ENCODE measurements around the gene HELZ2.

The HELZ2 gene

DNA sequence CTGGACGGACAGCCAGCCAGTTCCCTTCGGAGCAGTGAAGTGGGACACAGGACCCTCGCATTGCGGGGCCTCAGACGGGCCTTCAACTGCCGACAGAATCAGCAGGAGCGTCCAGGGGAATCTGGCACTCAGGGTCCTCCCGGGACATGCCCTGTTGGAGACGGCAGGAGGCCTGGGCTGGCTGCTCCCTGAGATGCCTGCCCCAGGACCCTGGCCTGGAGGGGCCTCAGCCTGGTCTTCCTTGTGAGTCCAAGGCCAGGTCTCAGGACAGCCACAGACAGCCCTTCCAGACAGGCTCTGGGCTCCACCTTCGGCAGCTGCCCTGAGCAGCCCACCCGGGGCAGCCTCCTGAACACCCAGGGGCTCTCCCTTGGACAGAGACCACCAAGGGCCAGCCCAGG is 14.6 kb upstream of the HELZ2 start:
- no peak overlapping the region for H3K9ac ChIP-seq (ENCODE audit: low read depth in 1 of 2, low read length in 2 of 2)
- no peaks in the 10 kb centered on the region for H3K27me3 ChIP-seq (ENCODE audit: control insufficient read depth in 1 of 2, insufficient read depth in 2 of 2, low read length in 2 of 2)
- no peak overlapping the region for H3K27ac ChIP-seq (ENCODE audit: low read depth, low read length)
- no peaks in the 10 kb centered on the region for H3K4me1 ChIP-seq (ENCODE audit: control insufficient read depth in 1 of 2, insufficient read depth in 2 of 2, low read length in 2 of 2)
- no peak overlapping the region for H3K4me3 ChIP-seq (ENCODE audit: low read depth in 1 of 2, low read length in 2 of 2)
- H3K9me3 ChIP-seq (ENCODE audit: control insufficient read depth in 1 of 2, low read length in 2 of 2) = no peaks in the 10 kb centered on the region
- H3K36me3 ChIP-seq (ENCODE audit: control insufficient read depth in 1 of 2, insufficient read depth in 2 of 2, low read length in 2 of 2) = peaks cover 10 to 45% of the 10 kb centered on the region in 2 donors

DNA sequence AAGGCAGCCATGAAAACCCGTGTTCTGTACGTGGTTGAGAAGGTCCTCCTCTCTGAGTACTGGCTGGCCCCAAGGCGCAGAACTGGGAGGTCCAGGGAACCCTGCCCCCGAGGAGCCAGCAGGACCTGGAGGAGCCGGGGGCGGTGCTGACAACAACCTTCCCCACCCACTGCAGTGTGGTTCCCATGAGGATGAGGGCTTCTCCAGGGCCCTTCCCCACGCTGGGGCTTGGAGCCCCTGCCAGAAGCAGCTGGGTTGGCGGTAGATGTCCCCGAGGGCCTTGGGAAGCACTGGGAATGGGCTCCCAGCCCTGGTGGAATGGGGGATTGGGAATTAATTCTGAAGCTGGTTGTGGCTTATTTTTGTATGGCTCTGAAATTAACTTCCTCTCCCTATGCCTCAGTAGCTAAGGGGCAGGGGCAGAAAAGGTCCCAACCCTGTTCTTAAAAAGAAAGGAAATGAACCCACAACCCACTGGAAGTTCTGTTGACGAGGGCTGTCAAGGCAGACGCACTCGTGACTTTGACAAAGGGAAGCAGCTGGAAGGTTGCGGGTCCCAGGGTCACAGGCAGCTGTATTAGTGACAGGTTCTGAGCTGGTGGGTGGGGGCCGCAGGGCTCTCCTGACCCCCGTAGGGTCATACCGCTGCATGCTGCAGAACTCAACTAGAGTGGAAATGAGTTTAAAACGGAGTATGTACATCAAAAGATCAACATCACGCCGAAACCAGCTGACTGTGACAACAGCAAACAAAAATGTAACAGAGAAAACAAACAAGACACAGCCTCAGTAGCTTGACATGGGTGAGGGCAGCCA is 13.9 kb upstream of the HELZ2 start:
- peaks cover 0 to 3% of the 10 kb centered on the region in 2 donors for H3K27me3 ChIP-seq (ENCODE audit: control insufficient read depth in 1 of 2, insufficient read depth in 2 of 2, low read length in 2 of 2)
- no peak overlapping the region for H3K9ac ChIP-seq (ENCODE audit: low read depth in 1 of 2, low read length in 2 of 2)
- H3K9me3 ChIP-seq (ENCODE audit: control insufficient read depth in 1 of 2, low read length in 2 of 2) = no peaks in the 10 kb centered on the region
- H3K27ac ChIP-seq (ENCODE audit: low read depth, low read length) = no peak overlapping the region
- H3K36me3 ChIP-seq (ENCODE audit: control insufficient read depth in 1 of 2, insufficient read depth in 2 of 2, low read length in 2 of 2) = peaks cover 10 to 45% of the 10 kb centered on the region in 2 donors
- H3K4me3 ChIP-seq (ENCODE audit: low read depth in 1 of 2, low read length in 2 of 2) = no peak overlapping the region
- H3K4me1 ChIP-seq (ENCODE audit: control insufficient read depth in 1 of 2, insufficient read depth in 2 of 2, low read length in 2 of 2) = no peaks in the 10 kb centered on the region

DNA sequence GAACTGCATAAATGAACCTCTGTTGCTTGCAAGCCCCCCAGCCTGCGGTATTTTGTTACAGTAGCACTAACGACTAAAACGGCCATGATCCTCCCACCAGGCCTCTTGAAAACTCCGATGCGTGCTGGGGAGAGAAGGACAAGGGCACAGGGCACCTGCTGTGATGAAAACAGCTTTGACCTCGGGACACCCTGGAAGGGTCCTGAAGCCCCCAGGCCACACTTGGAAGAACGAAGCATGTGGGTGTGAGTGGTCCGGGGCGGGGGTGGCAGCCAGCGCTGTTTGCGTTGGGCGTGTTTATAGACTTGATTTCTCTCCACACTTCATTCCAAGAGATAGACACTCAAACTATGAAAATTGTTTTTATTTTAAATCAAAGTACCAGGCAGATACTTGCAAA is 13.2 kb upstream of the HELZ2 start:
- no peak overlapping the region for H3K9ac ChIP-seq (ENCODE audit: low read depth in 1 of 2, low read length in 2 of 2)
- peaks cover 6 to 37% of the 10 kb centered on the region in 2 donors for H3K36me3 ChIP-seq (ENCODE audit: control insufficient read depth in 1 of 2, insufficient read depth in 2 of 2, low read length in 2 of 2)
- H3K9me3 ChIP-seq (ENCODE audit: control insufficient read depth in 1 of 2, low read length in 2 of 2) = no peaks in the 10 kb centered on the region
- H3K4me1 ChIP-seq (ENCODE audit: control insufficient read depth in 1 of 2, insufficient read depth in 2 of 2, low read length in 2 of 2) = no peaks in the 10 kb centered on the region
- H3K27me3 ChIP-seq (ENCODE audit: control insufficient read depth in 1 of 2, insufficient read depth in 2 of 2, low read length in 2 of 2) = peaks cover 0 to 7% of the 10 kb centered on the region in 2 donors
- H3K4me3 ChIP-seq (ENCODE audit: low read depth in 1 of 2, low read length in 2 of 2) = no peak overlapping the region
- H3K27ac ChIP-seq (ENCODE audit: low read depth, low read length) = no peak overlapping the region

DNA sequence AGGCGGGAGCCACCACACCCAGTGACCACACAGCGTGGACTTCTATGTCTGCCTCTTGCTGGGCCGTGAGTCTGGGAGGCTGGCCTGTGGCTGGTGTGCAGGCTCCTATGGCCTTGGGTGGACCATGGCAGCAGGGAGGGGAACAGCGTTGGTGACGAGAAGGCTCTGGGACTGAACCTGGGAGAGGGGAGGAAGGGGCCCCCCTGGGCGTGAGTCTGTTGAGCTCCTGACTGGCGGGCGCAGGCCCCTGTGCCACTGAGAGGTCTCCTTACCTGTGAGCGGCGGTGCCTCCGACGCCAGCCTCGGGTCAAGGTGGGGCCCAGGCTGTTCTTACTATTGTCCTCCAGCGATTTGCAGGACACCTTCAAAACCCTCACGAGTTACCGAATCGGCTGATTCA is 12.8 kb upstream of the HELZ2 start:
- no peak overlapping the region for H3K27ac ChIP-seq (ENCODE audit: low read depth, low read length)
- peaks cover 0 to 7% of the 10 kb centered on the region in 2 donors for H3K27me3 ChIP-seq (ENCODE audit: control insufficient read depth in 1 of 2, insufficient read depth in 2 of 2, low read length in 2 of 2)
- peaks cover 5 to 33% of the 10 kb centered on the region in 2 donors for H3K36me3 ChIP-seq (ENCODE audit: control insufficient read depth in 1 of 2, insufficient read depth in 2 of 2, low read length in 2 of 2)
- no peak overlapping the region for H3K9ac ChIP-seq (ENCODE audit: low read depth in 1 of 2, low read length in 2 of 2)
- H3K4me3 ChIP-seq (ENCODE audit: low read depth in 1 of 2, low read length in 2 of 2) = no peak overlapping the region
- H3K4me1 ChIP-seq (ENCODE audit: control insufficient read depth in 1 of 2, insufficient read depth in 2 of 2, low read length in 2 of 2) = no peaks in the 10 kb centered on the region
- H3K9me3 ChIP-seq (ENCODE audit: control insufficient read depth in 1 of 2, low read length in 2 of 2) = no peaks in the 10 kb centered on the region

- Histone ChIP-seq H3K27me3 (ENCODE audit: control insufficient read depth in 1 of 2, insufficient read depth in 2 of 2, low read length in 2 of 2) (peaks cover 0 to 11% of the 10 kb centered on the region in 2 donors), H3K4me3 (ENCODE audit: low read depth in 1 of 2, low read length in 2 of 2) (no peak overlapping the region), H3K9ac (ENCODE audit: low read depth in 1 of 2, low read length in 2 of 2) (no peak overlapping the region), H3K4me1 (ENCODE audit: control insufficient read depth in 1 of 2, insufficient read depth in 2 of 2, low read length in 2 of 2) (no peaks in the 10 kb centered on the region), H3K36me3 (ENCODE audit: control insufficient read depth in 1 of 2, insufficient read depth in 2 of 2, low read length in 2 of 2) (peaks cover under 1 to 24% of the 10 kb centered on the region in 2 donors), H3K27ac (ENCODE audit: low read depth, low read length) (no peak overlapping the region), H3K9me3 (ENCODE audit: control insufficient read depth in 1 of 2, low read length in 2 of 2) (no peaks in the 10 kb centered on the region)
Measured at GRCh38 chr20:63585616-63586565, 11.9 kb upstream of the HELZ2 start.

- Histone ChIP-seq H3K9me3 (ENCODE audit: control insufficient read depth in 1 of 2, low read length in 2 of 2) (no peaks in the 10 kb centered on the region), H3K4me1 (ENCODE audit: control insufficient read depth in 1 of 2, insufficient read depth in 2 of 2, low read length in 2 of 2) (peaks cover 0 to 5% of the 10 kb centered on the region in 2 donors), H3K9ac (ENCODE audit: low read depth in 1 of 2, low read length in 2 of 2) (no peak overlapping the region), H3K4me3 (ENCODE audit: low read depth in 1 of 2, low read length in 2 of 2) (no peak overlapping the region), H3K36me3 (ENCODE audit: control insufficient read depth in 1 of 2, insufficient read depth in 2 of 2, low read length in 2 of 2) (no peaks in the 10 kb centered on the region), H3K27me3 (ENCODE audit: control insufficient read depth in 1 of 2, insufficient read depth in 2 of 2, low read length in 2 of 2) (peaks cover 8 to 31% of the 10 kb centered on the region in 2 donors), H3K27ac (ENCODE audit: low read depth, low read length) (no peak overlapping the region)
Measured at GRCh38 chr20:63582382-63583063, 8.5 kb upstream of the HELZ2 start.

- H3K27ac ChIP-seq (ENCODE audit: low read depth, low read length) = no peak overlapping the region
- H3K9me3 ChIP-seq (ENCODE audit: control insufficient read depth in 1 of 2, low read length in 2 of 2) = no peaks in the 10 kb centered on the region
- H3K4me1 ChIP-seq (ENCODE audit: control insufficient read depth in 1 of 2, insufficient read depth in 2 of 2, low read length in 2 of 2) = peaks cover 0 to 8% of the 10 kb centered on the region in 2 donors
- H3K9ac ChIP-seq (ENCODE audit: low read depth in 1 of 2, low read length in 2 of 2) = no peak overlapping the region
- H3K4me3 ChIP-seq (ENCODE audit: low read depth in 1 of 2, low read length in 2 of 2) = no peak overlapping the region
- H3K27me3 ChIP-seq (ENCODE audit: control insufficient read depth in 1 of 2, insufficient read depth in 2 of 2, low read length in 2 of 2) = peaks cover 9 to 36% of the 10 kb centered on the region in 2 donors
- no peaks in the 10 kb centered on the region for H3K36me3 ChIP-seq (ENCODE audit: control insufficient read depth in 1 of 2, insufficient read depth in 2 of 2, low read length in 2 of 2)
Measured at GRCh38 chr20:63580796-63581461, 6.9 kb upstream of the HELZ2 start.

GRCh38 chr20:63579017-63579694 is 5.1 kb upstream of the HELZ2 start:
- H3K4me3 ChIP-seq (ENCODE audit: low read depth in 1 of 2, low read length in 2 of 2) = no peak overlapping the region
- H3K4me1 ChIP-seq (ENCODE audit: control insufficient read depth in 1 of 2, insufficient read depth in 2 of 2, low read length in 2 of 2) = peaks cover 5 to 12% of the 10 kb centered on the region in 2 donors
- H3K9me3 ChIP-seq (ENCODE audit: control insufficient read depth in 1 of 2, low read length in 2 of 2) = no peaks in the 10 kb centered on the region
- no peak overlapping the region for H3K9ac ChIP-seq (ENCODE audit: low read depth in 1 of 2, low read length in 2 of 2)
- peaks cover 14 to 36% of the 10 kb centered on the region in 2 donors for H3K27me3 ChIP-seq (ENCODE audit: control insufficient read depth in 1 of 2, insufficient read depth in 2 of 2, low read length in 2 of 2)
- H3K27ac ChIP-seq (ENCODE audit: low read depth, low read length) = no peak overlapping the region
- H3K36me3 ChIP-seq (ENCODE audit: control insufficient read depth in 1 of 2, insufficient read depth in 2 of 2, low read length in 2 of 2) = no peaks in the 10 kb centered on the region
